IPS-15b (cell line): Measurements from ENCODE around the gene DNASE1L1.
A peak's percentile ranks its signal among the peaks of the same experiment; 100 is the strongest.

ENCODE experiments used
- H3K27me3 ChIP-seq: one replicate; pipeline ENCODE4 v1.6.1; 2013; ENCODE audit warnings: low read length; ENCODE audit not compliant: control insufficient read depth, insufficient read depth
- H3K36me3 ChIP-seq: one replicate; pipeline ENCODE4 v1.6.1; 2013; ENCODE audit warnings: low read length; ENCODE audit not compliant: control insufficient read depth, insufficient read depth
- H3K4me1 ChIP-seq: one replicate; pipeline ENCODE4 v1.6.1; 2013; ENCODE audit warnings: mild to moderate bottlenecking, low read length; ENCODE audit not compliant: control insufficient read depth, insufficient read depth
- H3K4me3 ChIP-seq: one replicate; pipeline ENCODE4 v1.5.1; 2013; ENCODE audit warnings: low read depth, low read length
- H3K9ac ChIP-seq: one replicate; pipeline ENCODE4 v1.6.1; 2013; ENCODE audit warnings: low read depth, mild to moderate bottlenecking, low read length
- H3K9me3 ChIP-seq: one replicate; pipeline ENCODE4 v1.6.1; 2013; ENCODE audit warnings: mild to moderate bottlenecking, low read length; ENCODE audit not compliant: control insufficient read depth, insufficient read depth

The DNASE1L1 gene

DNA sequence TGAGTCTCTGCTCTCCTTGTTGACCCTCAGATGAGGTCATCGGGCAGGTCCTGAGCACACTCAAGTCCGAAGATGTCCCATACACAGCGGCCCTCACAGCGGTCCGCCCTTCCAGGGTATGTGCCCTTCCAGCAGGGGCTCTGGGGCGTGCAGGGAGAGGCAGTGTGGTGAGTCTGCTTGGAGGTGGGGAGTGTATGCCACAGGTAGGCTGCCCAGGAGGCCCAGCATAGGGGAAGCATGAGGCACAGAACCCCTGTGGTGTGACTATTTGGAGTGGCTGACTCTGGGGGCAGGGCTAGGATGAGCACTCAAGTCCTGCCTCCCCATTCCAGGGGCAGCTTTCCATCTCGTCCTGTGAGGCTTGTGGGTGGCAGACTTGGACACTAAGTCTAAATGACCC is 24.6 kb upstream of the DNASE1L1 start:
- H3K4me3 ChIP-seq = no peak overlapping the region
- no peaks in the 10 kb centered on the region for H3K27me3 ChIP-seq
- no peaks in the 10 kb centered on the region for H3K9me3 ChIP-seq
- no peaks in the 10 kb centered on the region for H3K4me1 ChIP-seq
- no peak overlapping the region for H3K9ac ChIP-seq
- H3K36me3 ChIP-seq = peaks cover 16% of the 10 kb centered on the region

DNA sequence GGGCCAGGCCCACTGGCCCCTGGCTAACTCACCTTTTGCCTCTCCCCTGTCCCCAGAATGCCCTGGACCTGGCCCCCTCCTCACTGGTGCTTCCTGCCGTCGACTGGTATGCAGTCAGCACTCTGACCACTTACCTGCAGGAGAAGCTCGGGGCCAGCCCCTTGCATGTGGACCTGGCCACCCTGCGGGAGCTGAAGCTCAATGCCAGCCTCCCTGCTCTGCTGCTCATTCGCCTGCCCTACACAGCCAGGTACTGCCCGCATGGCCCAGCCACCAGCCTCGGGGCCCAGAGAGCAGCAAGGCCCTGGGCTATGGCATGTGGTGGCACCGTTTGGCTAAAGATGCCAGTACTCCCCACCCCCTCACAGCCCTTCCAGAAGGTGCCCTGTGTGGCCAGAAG is 23.2 kb upstream of the DNASE1L1 start:
- no peak overlapping the region for H3K9ac ChIP-seq
- H3K9me3 ChIP-seq = no peaks in the 10 kb centered on the region
- no peak overlapping the region for H3K4me3 ChIP-seq
- no peaks in the 10 kb centered on the region for H3K27me3 ChIP-seq
- no peaks in the 10 kb centered on the region for H3K4me1 ChIP-seq
- H3K36me3 ChIP-seq = peaks cover 16% of the 10 kb centered on the region

DNA sequence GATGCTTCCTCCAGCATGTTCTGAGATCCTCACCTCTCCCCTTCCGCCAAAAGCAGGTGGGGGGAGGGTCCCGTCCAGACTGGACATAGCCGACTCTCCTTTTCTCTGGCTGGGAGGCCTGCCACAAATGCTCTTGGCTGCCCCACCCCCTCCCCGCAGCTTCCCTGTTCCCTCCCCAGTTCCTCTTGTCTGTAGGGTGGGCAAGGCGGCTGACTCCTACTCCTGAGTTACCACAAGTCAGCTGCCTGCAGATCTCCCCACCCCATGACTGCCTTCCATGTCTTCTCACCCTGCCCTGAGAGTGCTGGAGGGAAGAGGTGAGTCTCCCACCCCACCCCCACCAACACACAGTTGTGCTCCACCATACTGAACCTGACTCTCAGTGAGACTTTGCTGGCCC is 22.3 kb upstream of the DNASE1L1 start:
- H3K36me3 ChIP-seq = peaks cover 16% of the 10 kb centered on the region
- no peak overlapping the region for H3K9ac ChIP-seq
- no peak overlapping the region for H3K4me3 ChIP-seq
- H3K9me3 ChIP-seq = no peaks in the 10 kb centered on the region
- H3K27me3 ChIP-seq = no peaks in the 10 kb centered on the region
- H3K4me1 ChIP-seq = no peaks in the 10 kb centered on the region

DNA sequence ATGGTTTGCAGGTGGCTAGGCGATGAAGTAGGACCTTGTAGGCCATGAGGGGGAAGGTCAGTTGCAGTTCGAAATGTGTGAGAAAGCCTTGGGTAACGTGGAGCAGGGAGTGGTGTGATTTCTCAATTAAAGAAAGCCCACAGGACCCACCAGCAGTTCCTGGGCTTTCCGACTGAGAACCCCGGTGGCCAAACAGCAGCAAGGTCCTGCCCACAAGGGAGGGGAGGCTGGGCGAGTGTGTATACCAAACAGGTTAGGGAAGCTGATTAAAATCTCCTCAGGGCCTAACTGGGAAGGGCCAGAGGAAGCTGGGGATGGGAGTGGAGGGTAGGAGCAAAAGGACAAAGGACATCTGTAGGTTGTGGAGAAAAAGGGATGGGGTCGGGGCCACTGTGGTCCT is 21.9 kb upstream of the DNASE1L1 start:
- Histone ChIP-seq H3K9ac (no peak overlapping the region), H3K9me3 (no peaks in the 10 kb centered on the region), H3K36me3 (peaks cover 16% of the 10 kb centered on the region), H3K4me1 (no peaks in the 10 kb centered on the region), H3K4me3 (no peak overlapping the region), H3K27me3 (no peaks in the 10 kb centered on the region)

DNA sequence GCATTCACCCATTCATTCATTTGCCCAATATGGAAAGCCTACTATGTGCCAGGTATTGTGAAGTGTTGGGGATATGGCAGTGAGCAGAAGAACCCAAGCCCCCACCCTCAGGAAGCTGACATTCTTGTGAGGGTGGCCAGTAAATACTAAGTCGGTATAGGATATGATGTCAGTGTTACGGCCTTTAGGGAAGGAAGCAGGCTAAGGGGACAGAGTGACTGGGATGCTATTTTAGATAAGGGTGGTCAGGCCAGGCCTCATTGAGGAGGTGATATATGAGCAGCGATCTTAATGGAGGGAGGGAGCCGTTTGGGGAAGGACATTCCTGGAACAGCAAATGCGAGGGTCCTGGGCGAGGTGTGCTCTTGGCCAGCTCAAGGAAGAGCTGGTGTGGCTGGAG is 21.4 kb upstream of the DNASE1L1 start:
- Histone ChIP-seq H3K4me1 (no peaks in the 10 kb centered on the region), H3K4me3 (no peak overlapping the region), H3K9ac (no peak overlapping the region), H3K9me3 (no peaks in the 10 kb centered on the region), H3K27me3 (no peaks in the 10 kb centered on the region), H3K36me3 (peaks cover 15% of the 10 kb centered on the region)

DNA sequence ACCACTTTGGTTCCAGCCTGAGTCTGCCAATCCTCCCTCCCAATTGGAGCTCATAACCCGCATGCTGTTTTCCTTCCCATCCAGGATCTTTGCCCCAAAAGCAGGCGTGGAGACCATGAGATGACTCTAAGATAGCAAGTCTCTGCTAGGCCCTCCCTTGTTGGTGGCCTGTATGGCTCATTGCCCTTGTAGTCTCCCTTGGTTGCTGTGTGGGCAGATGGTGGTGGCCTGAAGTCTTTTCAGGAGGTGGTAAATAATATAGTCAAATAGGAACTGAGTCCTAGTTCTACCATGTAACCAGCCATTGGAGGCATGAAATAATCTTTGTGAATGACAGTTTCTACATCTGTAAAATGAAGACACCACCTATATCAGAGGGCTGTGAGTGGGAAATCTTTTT is 20.7 kb upstream of the DNASE1L1 start:
- H3K9me3 ChIP-seq = no peaks in the 10 kb centered on the region
- peaks cover 11% of the 10 kb centered on the region for H3K36me3 ChIP-seq
- H3K27me3 ChIP-seq = no peaks in the 10 kb centered on the region
- H3K4me3 ChIP-seq = no peak overlapping the region
- H3K4me1 ChIP-seq = no peaks in the 10 kb centered on the region
- no peak overlapping the region for H3K9ac ChIP-seq

DNA sequence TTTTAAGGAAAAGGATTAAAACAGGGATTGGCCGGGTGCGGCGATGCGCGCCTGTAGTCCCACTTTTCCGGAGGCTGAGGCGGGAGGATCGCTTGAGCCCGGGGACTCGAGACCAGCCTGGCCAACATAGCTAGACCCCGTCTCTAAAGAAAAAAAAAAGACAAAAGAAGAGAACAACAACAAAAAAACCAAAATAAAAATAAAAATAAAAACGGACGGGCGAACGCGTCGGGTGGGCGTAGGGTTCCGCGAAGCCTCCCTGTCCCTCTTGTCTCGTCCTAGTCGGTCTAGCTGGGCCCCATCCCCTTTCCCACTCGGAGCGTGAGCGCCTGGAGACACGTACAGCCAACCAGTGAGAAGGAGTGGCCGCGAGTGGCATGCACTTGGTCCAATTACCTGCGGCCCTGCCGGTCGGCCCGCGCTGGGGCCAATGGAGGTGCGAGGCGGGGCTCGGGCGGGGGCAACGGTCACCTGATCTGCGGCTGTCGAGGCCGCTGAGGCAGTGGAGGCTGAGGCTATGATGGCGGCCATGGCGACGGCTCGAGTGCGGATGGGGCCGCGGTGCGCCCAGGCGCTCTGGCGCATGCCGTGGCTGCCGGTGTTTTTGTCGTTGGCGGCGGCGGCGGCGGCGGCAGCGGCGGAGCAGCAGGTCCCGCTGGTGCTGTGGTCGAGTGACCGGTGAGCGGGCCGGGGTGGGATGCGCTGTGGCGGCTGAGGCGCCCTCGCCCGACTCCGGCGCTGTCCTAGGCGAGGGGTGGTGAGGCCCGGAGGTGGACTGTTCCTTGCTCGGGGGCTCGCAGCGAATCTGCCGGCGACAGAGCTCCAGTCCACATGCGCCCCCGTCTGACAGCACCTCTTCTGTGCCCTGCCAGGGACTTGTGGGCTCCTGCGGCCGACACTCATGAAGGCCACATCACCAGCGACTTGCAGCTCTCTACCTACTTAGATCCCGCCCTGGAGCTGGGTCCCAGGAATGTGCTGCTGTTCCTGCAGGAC is 19.4 kb upstream of the DNASE1L1 start, which contains the start of gene ATP6AP1:
ATP6AP1 (plus strand) TSS at position 502 of the 996 bp plus-strand sequence; CDS start at position 518, 16 bp downstream.
- no peak within 1 kb of the TSS for H3K9ac ChIP-seq
- peaks cover 11% of the 10 kb centered on the region for H3K36me3 ChIP-seq
- peak within 1 kb of the TSS; percentile 55 for H3K4me3 ChIP-seq
- H3K4me1 ChIP-seq = no peaks in the 10 kb centered on the region
- H3K27me3 ChIP-seq = no peaks in the 10 kb centered on the region
- H3K9me3 ChIP-seq = no peaks in the 10 kb centered on the region

DNA sequence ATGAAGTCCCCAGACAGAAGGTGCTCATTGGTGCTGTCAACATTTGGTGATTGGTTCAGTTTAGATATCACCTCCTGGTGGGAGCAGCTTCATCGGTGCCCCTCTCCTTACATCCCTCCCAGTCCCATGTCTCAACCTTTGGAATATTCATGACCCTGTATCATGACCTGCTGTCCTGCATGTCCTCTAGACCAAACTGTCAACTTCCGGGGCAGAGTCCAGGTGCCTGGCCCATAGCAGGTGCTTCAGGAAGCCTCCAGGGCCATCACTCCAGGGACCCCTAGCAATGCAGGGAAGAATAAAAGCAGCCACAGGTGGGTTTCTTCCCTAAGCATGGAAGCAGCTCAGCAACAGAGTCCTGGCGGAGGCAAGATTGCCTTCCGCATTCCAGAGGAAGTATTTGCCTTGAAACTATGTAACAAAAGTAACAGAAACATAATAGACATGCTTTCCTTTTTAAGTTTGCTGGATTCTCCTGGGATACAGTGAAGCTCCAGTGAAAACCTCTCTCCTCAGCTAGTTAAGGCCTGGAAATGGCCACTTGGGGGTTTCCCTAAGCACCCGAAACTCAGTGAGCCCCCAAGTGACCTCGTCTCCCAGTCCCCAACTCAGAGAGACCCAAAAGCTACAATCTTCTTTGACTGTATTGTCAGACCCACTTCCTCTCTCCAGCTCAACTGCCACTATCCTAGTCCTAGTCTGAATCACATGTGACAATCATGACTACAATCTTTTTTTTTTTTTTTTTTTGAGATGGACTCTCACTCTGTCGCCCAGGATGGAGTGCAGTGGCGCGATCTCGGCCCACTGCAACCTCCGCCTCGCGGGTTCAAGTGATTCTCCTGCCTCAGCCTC is 18.1 kb upstream of the DNASE1L1 start:
- H3K4me1 ChIP-seq = no peaks in the 10 kb centered on the region
- H3K27me3 ChIP-seq = no peaks in the 10 kb centered on the region
- H3K36me3 ChIP-seq = peaks cover 6% of the 10 kb centered on the region
- H3K9ac ChIP-seq = no peak overlapping the region
- H3K4me3 ChIP-seq = no peak overlapping the region
- H3K9me3 ChIP-seq = no peaks in the 10 kb centered on the region

DNA sequence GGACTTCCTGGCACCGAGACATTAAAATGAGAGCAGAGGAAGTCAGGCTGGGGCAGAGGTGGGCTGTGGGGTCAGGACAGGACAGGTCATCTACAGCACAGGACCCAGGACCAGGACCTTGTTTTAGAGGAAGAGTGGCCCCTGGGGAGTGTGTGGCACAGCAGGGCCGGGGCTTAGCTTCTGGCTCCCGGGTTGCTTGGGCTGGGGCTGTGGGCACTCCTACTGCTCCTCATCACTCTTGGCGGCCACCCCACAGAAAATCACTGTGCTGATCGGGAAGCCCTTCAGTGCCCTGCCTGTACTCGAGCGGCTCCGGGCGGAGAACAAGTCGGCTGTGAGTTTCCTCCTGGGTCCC is 11.3 kb upstream of the DNASE1L1 start:
- peaks cover 14% of the 10 kb centered on the region for H3K36me3 ChIP-seq
- no peaks in the 10 kb centered on the region for H3K27me3 ChIP-seq
- H3K4me3 ChIP-seq = no peak overlapping the region
- no peaks in the 10 kb centered on the region for H3K9me3 ChIP-seq
- H3K4me1 ChIP-seq = no peaks in the 10 kb centered on the region
- H3K9ac ChIP-seq = no peak overlapping the region

DNA sequence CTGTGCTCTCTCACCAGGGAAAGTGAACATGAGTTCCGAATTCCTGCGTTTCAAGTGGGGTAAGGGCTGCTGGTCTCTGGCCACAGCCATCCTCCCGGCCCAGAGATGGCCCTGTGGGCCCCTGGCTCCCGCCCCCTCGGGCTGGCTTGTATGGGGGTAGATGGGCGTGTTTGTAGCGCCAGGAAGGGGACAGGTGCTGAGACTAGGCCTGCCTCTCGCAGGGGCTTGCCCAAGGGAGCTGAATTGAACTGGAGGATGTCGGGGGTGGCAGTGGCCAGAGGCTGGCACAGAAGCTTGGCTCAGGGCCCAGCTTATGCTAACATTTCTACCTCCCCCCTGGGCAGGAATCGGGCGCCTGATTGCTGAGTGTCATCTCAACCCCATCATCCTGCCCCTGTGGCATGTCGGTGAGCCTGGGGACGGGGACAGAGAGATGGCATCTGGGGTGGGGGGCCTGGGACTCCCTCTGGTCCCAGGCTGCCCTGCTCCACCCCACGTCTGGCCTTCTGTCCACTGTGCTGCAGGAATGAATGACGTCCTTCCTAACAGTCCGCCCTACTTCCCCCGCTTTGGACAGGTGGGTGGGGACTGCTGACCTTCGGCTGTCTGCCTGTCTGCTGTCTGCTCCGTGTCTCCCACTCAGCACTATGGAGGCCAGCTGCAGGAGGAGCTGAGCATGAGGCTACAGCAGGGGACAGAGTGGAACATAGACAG is 10.8 kb upstream of the DNASE1L1 start:
- no peaks in the 10 kb centered on the region for H3K9me3 ChIP-seq
- no peaks in the 10 kb centered on the region for H3K27me3 ChIP-seq
- no peaks in the 10 kb centered on the region for H3K4me1 ChIP-seq
- no peak overlapping the region for H3K9ac ChIP-seq
- no peak overlapping the region for H3K4me3 ChIP-seq
- H3K36me3 ChIP-seq = peaks cover 14% of the 10 kb centered on the region

DNA sequence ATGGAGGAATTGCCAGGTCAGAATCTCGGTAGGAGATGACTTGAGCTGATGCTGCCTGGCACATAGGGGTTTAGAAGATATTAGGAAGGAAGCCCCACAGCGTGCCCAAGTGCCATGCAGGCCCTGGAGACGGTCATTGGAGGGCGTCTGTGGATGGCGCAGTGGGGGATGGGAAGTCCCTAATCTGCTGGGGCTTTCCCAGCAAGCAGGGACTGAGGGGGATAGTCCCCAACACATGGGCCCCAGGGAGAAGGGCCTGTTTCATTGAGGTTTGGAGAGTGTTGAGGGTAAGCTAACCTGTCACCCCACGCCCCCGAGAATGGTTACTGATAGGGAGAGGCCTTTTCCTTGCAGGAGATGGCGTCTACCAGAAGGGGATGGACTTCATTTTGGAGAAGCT is 10.1 kb upstream of the DNASE1L1 start:
- H3K9me3 ChIP-seq = no peaks in the 10 kb centered on the region
- no peak overlapping the region for H3K9ac ChIP-seq
- H3K36me3 ChIP-seq = peaks cover 14% of the 10 kb centered on the region
- no peaks in the 10 kb centered on the region for H3K27me3 ChIP-seq
- no peaks in the 10 kb centered on the region for H3K4me1 ChIP-seq
- H3K4me3 ChIP-seq = no peak overlapping the region
